ENCODE measurements around the gene METTL25B. TPM values are rescaled to one million over a fixed set of nuclear protein-coding genes. Genes with fewer than 3 reads are reported as not detected.

The METTL25B gene
- polyA plus RNA-seq, 1 donor from 2014 or later, result 13.1 TPM

DNA sequence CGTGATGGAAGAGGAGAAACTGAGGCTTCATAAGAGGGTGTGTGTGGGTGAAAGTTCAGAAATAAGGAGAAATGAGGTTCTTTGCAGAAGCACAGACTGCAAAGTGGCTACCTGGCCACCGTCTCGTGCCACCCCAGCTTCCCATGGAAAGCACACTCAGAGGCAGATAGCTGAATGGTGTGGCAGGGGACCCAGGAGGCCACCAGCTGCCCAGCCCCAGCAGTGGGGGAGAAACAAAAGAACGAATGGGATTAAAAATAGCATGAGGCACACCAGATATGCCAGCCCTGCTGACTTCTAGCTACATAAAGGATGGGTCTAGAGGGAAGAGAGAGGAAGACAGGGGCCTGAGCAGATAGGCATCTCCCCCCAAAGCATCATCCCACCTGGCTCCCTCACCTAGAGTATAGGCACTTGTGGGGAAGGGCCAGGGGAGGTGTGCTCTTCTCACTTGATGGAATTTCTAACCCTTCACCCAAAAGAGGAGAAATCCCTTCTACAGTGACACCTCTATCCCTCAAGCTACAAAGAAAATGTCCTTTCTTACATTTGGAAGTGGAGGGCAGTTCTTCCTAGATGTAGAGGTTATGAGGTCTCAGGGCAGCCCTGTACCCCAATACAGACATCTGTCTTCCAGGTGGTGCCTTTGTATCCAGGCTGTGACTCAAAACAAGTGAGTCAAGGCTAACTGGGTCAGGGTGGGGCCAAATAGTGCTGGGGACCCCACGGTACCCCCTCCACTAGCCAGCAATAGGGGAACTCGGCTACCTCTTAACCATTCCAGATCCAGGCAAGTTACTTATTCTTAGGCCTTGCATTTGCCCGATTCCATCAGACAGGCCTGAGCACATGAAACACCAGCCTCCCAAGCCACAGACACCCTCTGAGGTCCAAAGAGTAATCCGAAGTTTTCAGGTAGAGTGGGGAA lies 19.7 kb downstream of the METTL25B start:
- Histone ChIP-seq H3K27me3 (ENCODE audit: insufficient read depth, low read depth, low read length) (no peaks in the 10 kb centered on the region), H4K20me1 (ENCODE audit: insufficient read depth) (no peaks in the 10 kb centered on the region), H3K27ac (ENCODE audit: low read length) (peak overlapping the region; percentile 93), H3K79me2 (replicated peaks; ENCODE audit: insufficient read depth, low read length) (peaks cover 72% of the 10 kb centered on the region), H3K4me3 (ENCODE audit: low read length) (peak overlapping the region; percentile 89), H3K9me3 (ENCODE audit: low read length) (no peaks in the 10 kb centered on the region), H3K36me3 (ENCODE audit: insufficient read depth, low read length) (no peaks in the 10 kb centered on the region), H3K9me2 (ENCODE audit: insufficient read depth, low read length) (no peaks in the 10 kb centered on the region), H2AFZ (ENCODE audit: low read depth, low read length) (no peak overlapping the region), H3K4me2 (ENCODE audit: low read length) (peak overlapping the region; percentile 89), H3K9ac (ENCODE audit: low read length) (peak overlapping the region; percentile 85), H3F3A (ENCODE audit: insufficient read depth, low read length, poor library complexity, severe bottlenecking) (no peaks in the 10 kb centered on the region)
- TF ChIP-seq, protein P1, sequence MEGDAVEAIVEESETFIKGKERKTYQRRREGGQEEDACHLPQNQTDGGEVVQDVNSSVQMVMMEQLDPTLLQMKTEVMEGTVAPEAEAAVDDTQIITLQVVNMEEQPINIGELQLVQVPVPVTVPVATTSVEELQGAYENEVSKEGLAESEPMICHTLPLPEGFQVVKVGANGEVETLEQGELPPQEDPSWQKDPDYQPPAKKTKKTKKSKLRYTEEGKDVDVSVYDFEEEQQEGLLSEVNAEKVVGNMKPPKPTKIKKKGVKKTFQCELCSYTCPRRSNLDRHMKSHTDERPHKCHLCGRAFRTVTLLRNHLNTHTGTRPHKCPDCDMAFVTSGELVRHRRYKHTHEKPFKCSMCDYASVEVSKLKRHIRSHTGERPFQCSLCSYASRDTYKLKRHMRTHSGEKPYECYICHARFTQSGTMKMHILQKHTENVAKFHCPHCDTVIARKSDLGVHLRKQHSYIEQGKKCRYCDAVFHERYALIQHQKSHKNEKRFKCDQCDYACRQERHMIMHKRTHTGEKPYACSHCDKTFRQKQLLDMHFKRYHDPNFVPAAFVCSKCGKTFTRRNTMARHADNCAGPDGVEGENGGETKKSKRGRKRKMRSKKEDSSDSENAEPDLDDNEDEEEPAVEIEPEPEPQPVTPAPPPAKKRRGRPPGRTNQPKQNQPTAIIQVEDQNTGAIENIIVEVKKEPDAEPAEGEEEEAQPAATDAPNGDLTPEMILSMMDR (IDR thresholded peaks at IDR 0.05; ENCODE audit: poor library complexity, severe bottlenecking), result no peak
- TF ChIP-seq EP300 (conservative IDR thresholded peaks at IDR 0.05; ENCODE audit: poor library complexity, severe bottlenecking), result no peak
- TF ChIP-seq SMC3 (conservative IDR thresholded peaks at IDR 0.05; ENCODE audit: poor library complexity), result no peak
- TF ChIP-seq POLR2AphosphoS5 (IDR thresholded peaks at IDR 0.05), result no peak
- no peak for TF ChIP-seq MXI1 (conservative IDR thresholded peaks at IDR 0.05; ENCODE audit: poor library complexity, severe bottlenecking)
- TF ChIP-seq TAF1 (IDR thresholded peaks at IDR 0.05; ENCODE audit: low read depth), result no peak
- no peak for TF ChIP-seq RAD21 (conservative IDR thresholded peaks at IDR 0.05)

DNA sequence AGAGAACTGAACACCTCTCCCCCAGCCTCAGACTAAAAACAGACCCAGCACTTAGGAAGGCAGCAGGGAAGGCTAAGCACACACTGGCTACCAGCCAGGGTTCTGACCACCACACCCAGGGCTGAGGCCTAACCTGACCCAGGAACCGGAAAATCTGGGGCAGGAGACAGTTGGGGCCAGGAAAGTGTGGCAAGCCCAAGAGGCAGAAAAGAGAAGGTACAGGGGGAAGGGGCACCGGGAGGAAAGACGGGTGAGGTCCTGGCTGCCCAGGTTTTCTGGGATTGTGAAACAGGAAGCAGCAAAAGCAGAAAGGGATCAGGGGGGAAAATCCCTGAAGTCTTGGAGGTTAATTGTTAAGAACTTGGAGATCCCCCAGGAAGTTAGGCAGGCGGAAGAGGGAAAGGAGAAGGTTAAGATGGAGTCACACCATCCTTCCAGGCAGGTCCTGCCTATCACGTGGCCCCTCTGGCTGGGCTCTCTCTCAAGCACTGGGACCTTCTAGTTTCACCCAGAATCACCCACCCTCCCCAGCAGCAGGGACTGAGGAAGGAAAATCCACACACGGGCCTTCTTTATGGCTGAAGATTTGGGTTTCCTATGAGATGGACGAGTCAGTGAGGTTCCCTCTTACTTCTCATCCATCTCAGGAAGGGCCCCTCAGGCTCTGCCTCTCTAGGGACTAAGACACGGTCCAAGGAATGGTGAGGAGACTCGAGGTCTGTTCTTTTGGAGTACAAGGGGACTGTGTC lies 20.6 kb downstream of the METTL25B start:
- H3K79me2 ChIP-seq (replicated peaks; ENCODE audit: insufficient read depth, low read length), result peaks cover 77% of the 10 kb centered on the region
- TF ChIP-seq EZH2 (IDR thresholded peaks at IDR 0.05; ENCODE audit: borderline replicate concordance, insufficient read depth, low read length, poor library complexity, severe bottlenecking) (no peak), EP300 (conservative IDR thresholded peaks at IDR 0.05; ENCODE audit: poor library complexity, severe bottlenecking) (no peak), MXI1 (conservative IDR thresholded peaks at IDR 0.05; ENCODE audit: poor library complexity, severe bottlenecking) (no peak), TAF1 (IDR thresholded peaks at IDR 0.05; ENCODE audit: low read depth) (no peak), POLR2AphosphoS5 (IDR thresholded peaks at IDR 0.05) (no peak), RAD21 (conservative IDR thresholded peaks at IDR 0.05) (no peak), REST (IDR thresholded peaks at IDR 0.05; ENCODE audit: borderline replicate concordance) (no peak), SMC3 (conservative IDR thresholded peaks at IDR 0.05; ENCODE audit: poor library complexity) (no peak)
- TF ChIP-seq, protein P1 (IDR thresholded peaks at IDR 0.05; ENCODE audit: poor library complexity, severe bottlenecking), result no peak
- H3K4me2 ChIP-seq (ENCODE audit: low read length), result no peak overlapping the region
- peak overlapping the region; percentile 93 for H3K27ac ChIP-seq (ENCODE audit: low read length)
- no peaks in the 10 kb centered on the region for H3F3A ChIP-seq (ENCODE audit: insufficient read depth, low read length, poor library complexity, severe bottlenecking)
- H3K9me2 ChIP-seq (ENCODE audit: insufficient read depth, low read length), result no peaks in the 10 kb centered on the region
- H3K9ac ChIP-seq (ENCODE audit: low read length), result no peak overlapping the region
- H3K27me3 ChIP-seq (ENCODE audit: insufficient read depth, low read depth, low read length), result no peaks in the 10 kb centered on the region
- no peaks in the 10 kb centered on the region for H4K20me1 ChIP-seq (ENCODE audit: insufficient read depth)
- peak overlapping the region; percentile 89 for H3K4me3 ChIP-seq (ENCODE audit: low read length)
- no peak overlapping the region for H2AFZ ChIP-seq (ENCODE audit: low read depth, low read length)
- H3K36me3 ChIP-seq (ENCODE audit: insufficient read depth, low read length), result no peaks in the 10 kb centered on the region
- no peaks in the 10 kb centered on the region for H3K9me3 ChIP-seq (ENCODE audit: low read length)
